Astrocyte of the cerebellum (primary cell): ENCODE results near the gene KLKB1.
"Not testable (repeated sequence)": the region's sequence is repeated elsewhere in the genome, so short reads cannot be mapped to it uniquely, and the experiment has no call there.

Experiments used
- DNase-seq: peaks from one replicate; pipeline ENCODE4 v3.0.0-alpha.2; 2011; ENCODE audit warnings: low read depth
- H3K4me3 ChIP-seq: 2 replicates; pipeline ENCODE4 v1.5.1; 2011; ENCODE audit warnings: mild to moderate bottlenecking, low read depth, low read length, moderate library complexity
- CTCF ChIP-seq: IDR thresholded peaks from 2 replicates; pipeline ENCODE4 v1.5.1; 2012; ENCODE audit warnings: low read length, low read depth, moderate library complexity, mild to moderate bottlenecking; ENCODE audit errors: missing control alignments
- in situ Hi-C: cut with HindIII; loops from 2 replicates; pipeline ENCODE4 v1.10.0; 2017; ENCODE audit warnings: low sequenced_read_pairs

Gene KLKB1

GRCh38 chr4:186236126-186236525 lies 8.8 kb downstream of the KLKB1 start:
- no peak for DNase-seq
- no peak for TF ChIP-seq CTCF
- in situ Hi-C loops = no loop called here
- H3K4me3 ChIP-seq = no peak overlapping the region

GRCh38 chr4:186240452-186240847 lies 13.1 kb downstream of the KLKB1 start:
- in situ Hi-C loops = no loop called here
- H3K4me3 ChIP-seq = no peak overlapping the region
- no peak for TF ChIP-seq CTCF
- DNase-seq = no peak

- no peak overlapping the region for H3K4me3 ChIP-seq
- TF ChIP-seq CTCF = no peak
- in situ Hi-C loops = no loop called here
- no peak for DNase-seq
Measured at GRCh38 chr4:186240848-186241491, 13.7 kb downstream of the KLKB1 start.

GRCh38 chr4:186241616-186242015 lies 14.3 kb downstream of the KLKB1 start:
- no peak overlapping the region for H3K4me3 ChIP-seq
- no peak for DNase-seq
- in situ Hi-C loops = no loop called here
- no peak for TF ChIP-seq CTCF

GRCh38 chr4:186242031-186242430 lies 14.7 kb downstream of the KLKB1 start:
- in situ Hi-C loops, DNase-seq, H3K4me3 ChIP-seq: not testable (repeated sequence)

- in situ Hi-C loops = no loop called here
- DNase-seq = no peak
- TF ChIP-seq CTCF = no peak
- H3K4me3 ChIP-seq = no peak overlapping the region
Measured at GRCh38 chr4:186243331-186243730, 16.0 kb downstream of the KLKB1 start.

GRCh38 chr4:186244835-186245234 lies 17.5 kb downstream of the KLKB1 start:
- no peak for DNase-seq
- in situ Hi-C loops = no loop called here
- no peak overlapping the region for H3K4me3 ChIP-seq
- no peak for TF ChIP-seq CTCF

GRCh38 chr4:186247062-186247752 lies 19.9 kb downstream of the KLKB1 start:
- H3K4me3 ChIP-seq, in situ Hi-C loops, DNase-seq: not testable (repeated sequence)
